IMR-90 (cell line): ENCODE results near the gene BDKRB1. TPM values are rescaled to one million over a fixed set of nuclear protein-coding genes. Genes with fewer than 3 reads are reported as not detected.

Source experiments
- ATAC-seq: fragments of 200-7000 bp; cut with Tn5 transposase; 2 replicates; pipeline ENCODE4 v1.9.1; 2020; ENCODE audit warnings: low read depth, mild to moderate bottlenecking, moderate library complexity
- BruUV-seq: library from RNA; stranded (reverse); fragments of 400-500 nt; replicated peaks from 2 replicates; lab custom pipeline; 2021; lab: Mats Ljungman, UMichigan
- CTCF ChIA-PET: fragments of 300-600 bp; formaldehyde crosslinking; extraction: SDS; loops from one replicate; lab custom pipeline; 2021; ENCODE audit warnings: antibody characterized with exemption; lab: Yijun Ruan, JAX
- POLR2A ChIA-PET: fragments of 300-600 bp; sonication (Branson Sonifier 250); formaldehyde crosslinking; loops from one replicate; lab custom pipeline; 2022; ENCODE audit warnings: antibody characterized with exemption; ENCODE audit not compliant: unreplicated experiment; lab: Charles Lee
- DNase-seq: peaks from one replicate; pipeline ENCODE4 v3.0.0; 2013
- H2AFZ ChIP-seq: replicated peaks from 2 replicates; pipeline ENCODE3; 2013; ENCODE audit warnings: low read length, mild to moderate bottlenecking; ENCODE audit not compliant: poor library complexity
- H2AK5ac ChIP-seq: 2 replicates; pipeline ENCODE4 v1.6.1; 2013; ENCODE audit warnings: low read depth, low read length, inconsistent platforms
- H2AK9ac ChIP-seq: replicated peaks from 2 replicates; pipeline ENCODE3; 2013; ENCODE audit warnings: mild to moderate bottlenecking, low read depth, low read length, moderate library complexity; ENCODE audit not compliant: poor library complexity
- H2BK120ac ChIP-seq: 2 replicates; pipeline ENCODE4 v1.6.1; 2013; ENCODE audit warnings: low read depth, low read length, inconsistent platforms
- H2BK15ac ChIP-seq: 3 replicates; pipeline ENCODE4 v1.6.1; 2013; ENCODE audit warnings: low read depth, low read length, inconsistent platforms
- H2BK20ac ChIP-seq: 2 replicates; pipeline ENCODE4 v1.6.1; 2013; ENCODE audit warnings: low read depth, mild to moderate bottlenecking, inconsistent platforms, low read length, moderate library complexity
- H2BK5ac ChIP-seq: 2 replicates; pipeline ENCODE4 v1.6.1; 2013; ENCODE audit warnings: mild to moderate bottlenecking, low read depth, low read length, inconsistent platforms; ENCODE audit not compliant: poor library complexity, severe bottlenecking
- H3K14ac ChIP-seq: replicated peaks from 2 replicates; pipeline ENCODE4 v1.6.1; 2013; ENCODE audit warnings: low read depth, low read length, inconsistent platforms
- H3K18ac ChIP-seq: 2 replicates; pipeline ENCODE4 v1.6.1; 2013; ENCODE audit warnings: low read depth, low read length, control low read depth
- H3K23ac ChIP-seq: 2 replicates; pipeline ENCODE4 v1.6.1; 2013; ENCODE audit warnings: low read depth, low read length, inconsistent platforms
- H3K27ac ChIP-seq: 2 replicates; pipeline ENCODE4 v1.5.1; 2013; ENCODE audit warnings: mild to moderate bottlenecking, control low read depth, low read length; ENCODE audit not compliant: insufficient read depth
- H3K27me3 ChIP-seq: 2 replicates; pipeline ENCODE4 v1.6.1; 2013; ENCODE audit warnings: low read length; ENCODE audit not compliant: control insufficient read depth, insufficient read depth
- H3K36me3 ChIP-seq: 2 replicates; pipeline ENCODE4 v1.6.1; 2013; ENCODE audit warnings: low read length, mixed read lengths; ENCODE audit not compliant: control insufficient read depth, insufficient read depth
- H3K4ac ChIP-seq: 2 replicates; pipeline ENCODE4 v1.6.1; 2013; ENCODE audit warnings: low read depth, low read length, inconsistent platforms
- H3K4me1 ChIP-seq: 2 replicates; pipeline ENCODE4 v1.6.1; 2013; ENCODE audit warnings: low read length, mixed read lengths; ENCODE audit not compliant: control insufficient read depth, insufficient read depth
- H3K4me2 ChIP-seq: 2 replicates; pipeline ENCODE4 v1.6.1; 2013; ENCODE audit warnings: low read depth, mild to moderate bottlenecking, control low read depth, low read length, moderate library complexity
- H3K4me3 ChIP-seq: 2 replicates; pipeline ENCODE4 v1.5.1; 2013; ENCODE audit warnings: low read depth, mild to moderate bottlenecking, control low read depth, low read length, moderate library complexity; ENCODE audit not compliant: insufficient read depth
- H3K56ac ChIP-seq: 2 replicates; pipeline ENCODE4 v1.6.1; 2013; ENCODE audit warnings: low read length, inconsistent platforms; ENCODE audit not compliant: insufficient read depth; ENCODE audit errors: extremely low read depth
- H3K79me1 ChIP-seq, 2 experiments: 2 replicates each; pipeline ENCODE4 v1.6.1; 2013; ENCODE audit warnings: low read length in 2 of 2, inconsistent platforms in 1 of 2, low read depth in 1 of 2
- H3K9ac ChIP-seq: 2 replicates; pipeline ENCODE4 v1.6.1; 2013; ENCODE audit warnings: low read depth, low read length, control low read depth
- H3K9me1 ChIP-seq: 2 replicates; pipeline ENCODE4 v1.6.1; 2013; ENCODE audit warnings: low read length, inconsistent platforms; ENCODE audit not compliant: insufficient read depth
- H3K9me3 ChIP-seq: 2 replicates; pipeline ENCODE4 v1.6.1; 2013; ENCODE audit warnings: low read length; ENCODE audit not compliant: control insufficient read depth, insufficient read depth
- H4K20me1 ChIP-seq: 2 replicates; pipeline ENCODE4 v1.6.1; 2013; ENCODE audit warnings: low read length, inconsistent platforms; ENCODE audit not compliant: insufficient read depth
- H4K5ac ChIP-seq: 2 replicates; pipeline ENCODE4 v1.6.1; 2013; ENCODE audit warnings: mild to moderate bottlenecking, low read depth, low read length, control low read depth
- H4K8ac ChIP-seq, 2 experiments: 2 replicates each; pipeline ENCODE4 v1.6.1; 2013; ENCODE audit warnings: low read depth in 2 of 2, low read length in 2 of 2, control low read depth in 1 of 2, inconsistent platforms in 1 of 2
- H4K91ac ChIP-seq: 2 replicates; pipeline ENCODE4 v1.6.1; 2013; ENCODE audit warnings: low read depth, low read length, inconsistent platforms; ENCODE audit not compliant: insufficient read depth
- BHLHE40 ChIP-seq: fragments of 150-350 bp; IDR thresholded peaks from 2 replicates; pipeline ENCODE4 v1.6.1; 2016; ENCODE audit warnings: mild to moderate bottlenecking, low read depth, low read length
- FOS ChIP-seq: fragments of 150-350 bp; IDR thresholded peaks from 2 replicates; pipeline ENCODE4 v1.6.1; 2016; ENCODE audit warnings: low read depth, low read length
- MAZ ChIP-seq: IDR thresholded peaks from 2 replicates; pipeline ENCODE4 v1.6.1; 2012; ENCODE audit warnings: low read depth, mild to moderate bottlenecking, low read length, improper control_type of control experiment, moderate library complexity, borderline replicate concordance
- MXI1 ChIP-seq: IDR thresholded peaks from 2 replicates; pipeline ENCODE4 v1.6.1; 2012; ENCODE audit warnings: low read depth, mild to moderate bottlenecking, low read length, moderate library complexity, borderline replicate concordance
- NFE2L2 ChIP-seq: fragments of 150-350 bp; IDR thresholded peaks from 2 replicates; pipeline ENCODE4 v1.6.1; 2016; ENCODE audit warnings: low read depth, mild to moderate bottlenecking, low read length
- RAD21 ChIP-seq: IDR thresholded peaks from 2 replicates; pipeline ENCODE4 v1.6.1; 2012; ENCODE audit warnings: low read length, improper control_type of control experiment
- RCOR1 ChIP-seq: IDR thresholded peaks from 2 replicates; pipeline ENCODE4 v1.6.1; 2012; ENCODE audit warnings: mild to moderate bottlenecking, low read length, improper control_type of control experiment; ENCODE audit not compliant: insufficient replicate concordance
- SMC3 ChIP-seq: fragments of 150-350 bp; IDR thresholded peaks from 2 replicates; pipeline ENCODE4 v1.6.1; 2016; ENCODE audit warnings: low read depth, mild to moderate bottlenecking, antibody characterized with exemption, low read length, moderate library complexity
- WGBS, 2 experiments: methylation state at CpG; one replicate each; pipeline versions ENCODE4 v1.1.5 to v1.1.7; 2013; ENCODE audit warnings: missing lambda C conversion rate in 2 of 2; ENCODE audit not compliant: insufficient read length in 1 of 2; ENCODE audit errors: extremely low coverage in 2 of 2; 5-methylcytosine and 5-hydroxymethylcytosine counted together
- dilution Hi-C: fragments of 300-500 bp; cut with HindIII; formaldehyde crosslinking; loops from one replicate; pipeline ENCODE4 v1.14.3; 2018; ENCODE audit warnings: low sequenced_read_pairs; ENCODE audit not compliant: unreplicated experiment
- in situ Hi-C: fragments of 300-500 bp; cut with MboI; formaldehyde crosslinking; loops from 3 replicates; pipeline ENCODE4 v1.14.3; 2019; ENCODE audit warnings: low sequenced_read_pairs, inconsistent platforms, mixed read lengths
- intact Hi-C: fragments of 100-400 bp; cut with micrococcal nuclease; formaldehyde crosslinking; loops from 2 replicates; pipeline ENCODE4 v1.10.0; 2022
- polyA plus RNA-seq, 3 experiments: library from polyadenylated mRNA; depleted of rRNA; stranded (reverse); fragments of >200 nt; gene quantifications; 2 replicates each; pipeline ENCODE4 v1.2.3, GENCODE V29; 2012; ENCODE audit warnings: low replicate concordance in 1 of 3
- total RNA-seq: library from RNA; depleted of rRNA; stranded (reverse); fragments of >200 nt; gene quantifications from 2 replicates; pipeline ENCODE4 v1.2.3, GENCODE V29; 2012
- TF ChIP-seq, protein P1 (sequence below): conservative IDR thresholded peaks from 2 replicates; pipeline ENCODE4 v1.5.1; 2012; ENCODE audit warnings: mild to moderate bottlenecking, low read depth, low read length, improper control_type of control experiment
- TF ChIP-seq, protein P2 (sequence below): fragments of 150-350 bp; IDR thresholded peaks from 2 replicates; pipeline ENCODE4 v1.6.1; 2016; ENCODE audit warnings: low read depth, mild to moderate bottlenecking, low read length, moderate library complexity, borderline replicate concordance
- TF ChIP-seq, protein P3 (sequence below): fragments of 150-350 bp; IDR thresholded peaks from 2 replicates; pipeline ENCODE4 v1.6.1; 2017; ENCODE audit warnings: mild to moderate bottlenecking, antibody characterized with exemption, low read length, low read depth

BDKRB1 gene
- total and polyA plus RNA-seq, 2 of the 4 experiments (the other 2 are of a cell fraction): 56.5 to 130 TPM

DNA sequence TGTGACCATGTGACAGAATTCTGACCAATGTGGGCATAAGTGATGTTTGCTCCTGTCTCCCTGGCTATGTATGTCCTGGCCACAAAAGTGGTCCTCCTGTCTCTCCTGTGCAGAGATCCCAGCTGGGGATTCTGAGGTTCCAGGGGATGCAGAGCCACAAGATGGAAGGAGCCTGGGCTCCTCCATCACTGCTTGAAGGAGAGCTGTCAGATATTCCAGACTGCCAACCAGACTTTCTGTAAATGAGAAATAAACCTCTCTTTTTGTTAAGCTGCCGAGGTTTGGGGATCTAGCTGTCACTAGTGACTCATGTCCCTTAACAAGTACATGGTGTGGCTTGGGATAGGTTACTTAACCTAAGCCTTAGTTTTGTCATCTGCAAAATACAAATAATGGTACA lies 21.9 kb downstream of the BDKRB1 start:
- Histone ChIP-seq H3K4me1 (peaks cover 25% of the 10 kb centered on the region), H3K79me1 (peaks cover 0 to 7% of the 10 kb centered on the region in 2 experiments; a peak in 1 of 4 replicates), H4K8ac (peak overlapping the region in 1 of 2 experiments; percentile 3; a peak in 1 of 4 replicates), H3K14ac (no peak overlapping the region), H4K5ac (no peak overlapping the region), H4K20me1 (no peaks in the 10 kb centered on the region), H3K9me3 (peaks cover 8% of the 10 kb centered on the region), H2AFZ (no peak overlapping the region), H2AK5ac (peak overlapping the region; percentile 17; the same call in 1 of the 2 replicates), H2BK15ac (peak overlapping the region; percentile 13; the same call in 1 of the 3 replicates), H3K56ac (no peak overlapping the region), H3K23ac (no peak overlapping the region), H4K91ac (peak overlapping the region; percentile 33; the same call in 1 of the 2 replicates), H3K9me1 (peaks cover 7% of the 10 kb centered on the region), H3K4me3 (no peak overlapping the region), H3K27me3 (no peaks in the 10 kb centered on the region), H3K36me3 (peaks cover under 1% of the 10 kb centered on the region; the same call in 1 of the 2 replicates), H2BK20ac (peak overlapping the region; percentile 45; the same call in 1 of the 2 replicates), H3K4me2 (no peak overlapping the region), H2AK9ac (no peak overlapping the region), H3K4ac (0 out of 2 replicates have a peak overlapping the region, but pooled peaks have one; percentile 14), H2BK5ac (no peak overlapping the region), H2BK120ac (0 out of 2 replicates have a peak overlapping the region, but pooled peaks have one; percentile 48), H3K27ac (no peak overlapping the region), H3K9ac (no peak overlapping the region), H3K18ac (no peak overlapping the region)
- no peak for DNase-seq
- WGBS, 2 experiments: no CpG with 5 or more reads among the region's 1 CpG
- intact Hi-C loops: no loop called here
- BruUV-seq: no TSS peak
- no peak for ATAC-seq
- dilution Hi-C loops: no loop called here
- ChIA-PET POLR2A (no interaction called here), CTCF (no interaction called here)
- no peak for TF ChIP-seq RCOR1
- TF ChIP-seq MXI1: no peak
- TF ChIP-seq, protein P1, sequence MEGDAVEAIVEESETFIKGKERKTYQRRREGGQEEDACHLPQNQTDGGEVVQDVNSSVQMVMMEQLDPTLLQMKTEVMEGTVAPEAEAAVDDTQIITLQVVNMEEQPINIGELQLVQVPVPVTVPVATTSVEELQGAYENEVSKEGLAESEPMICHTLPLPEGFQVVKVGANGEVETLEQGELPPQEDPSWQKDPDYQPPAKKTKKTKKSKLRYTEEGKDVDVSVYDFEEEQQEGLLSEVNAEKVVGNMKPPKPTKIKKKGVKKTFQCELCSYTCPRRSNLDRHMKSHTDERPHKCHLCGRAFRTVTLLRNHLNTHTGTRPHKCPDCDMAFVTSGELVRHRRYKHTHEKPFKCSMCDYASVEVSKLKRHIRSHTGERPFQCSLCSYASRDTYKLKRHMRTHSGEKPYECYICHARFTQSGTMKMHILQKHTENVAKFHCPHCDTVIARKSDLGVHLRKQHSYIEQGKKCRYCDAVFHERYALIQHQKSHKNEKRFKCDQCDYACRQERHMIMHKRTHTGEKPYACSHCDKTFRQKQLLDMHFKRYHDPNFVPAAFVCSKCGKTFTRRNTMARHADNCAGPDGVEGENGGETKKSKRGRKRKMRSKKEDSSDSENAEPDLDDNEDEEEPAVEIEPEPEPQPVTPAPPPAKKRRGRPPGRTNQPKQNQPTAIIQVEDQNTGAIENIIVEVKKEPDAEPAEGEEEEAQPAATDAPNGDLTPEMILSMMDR: no peak
- TF ChIP-seq, protein P2, sequence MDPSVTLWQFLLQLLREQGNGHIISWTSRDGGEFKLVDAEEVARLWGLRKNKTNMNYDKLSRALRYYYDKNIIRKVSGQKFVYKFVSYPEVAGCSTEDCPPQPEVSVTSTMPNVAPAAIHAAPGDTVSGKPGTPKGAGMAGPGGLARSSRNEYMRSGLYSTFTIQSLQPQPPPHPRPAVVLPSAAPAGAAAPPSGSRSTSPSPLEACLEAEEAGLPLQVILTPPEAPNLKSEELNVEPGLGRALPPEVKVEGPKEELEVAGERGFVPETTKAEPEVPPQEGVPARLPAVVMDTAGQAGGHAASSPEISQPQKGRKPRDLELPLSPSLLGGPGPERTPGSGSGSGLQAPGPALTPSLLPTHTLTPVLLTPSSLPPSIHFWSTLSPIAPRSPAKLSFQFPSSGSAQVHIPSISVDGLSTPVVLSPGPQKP: no peak
- TF ChIP-seq, protein P3, sequence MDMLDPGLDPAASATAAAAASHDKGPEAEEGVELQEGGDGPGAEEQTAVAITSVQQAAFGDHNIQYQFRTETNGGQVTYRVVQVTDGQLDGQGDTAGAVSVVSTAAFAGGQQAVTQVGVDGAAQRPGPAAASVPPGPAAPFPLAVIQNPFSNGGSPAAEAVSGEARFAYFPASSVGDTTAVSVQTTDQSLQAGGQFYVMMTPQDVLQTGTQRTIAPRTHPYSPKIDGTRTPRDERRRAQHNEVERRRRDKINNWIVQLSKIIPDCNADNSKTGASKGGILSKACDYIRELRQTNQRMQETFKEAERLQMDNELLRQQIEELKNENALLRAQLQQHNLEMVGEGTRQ: no peak
- no peak for TF ChIP-seq SMC3
- no peak for TF ChIP-seq BHLHE40
- TF ChIP-seq MAZ: no peak
- no peak for TF ChIP-seq FOS
- no peak for TF ChIP-seq NFE2L2
- TF ChIP-seq RAD21: no peak
- in situ Hi-C loops: loop anchor here (5.0 kb wide), 1 partner anchor 276 kb away; no protein-coding TSS in a partner anchor
